ENCODE results near the gene P3H2.
A peak's percentile ranks its signal among the peaks of the same experiment; 100 is the strongest.

P3H2 gene

GRCh38 chr3:190009614-190010013 is 111.1 kb downstream of the P3H2 start:
- H3K27ac ChIP-seq (ENCODE audit: low read depth, low read length, severe bottlenecking): no peak overlapping the region
- H3K4me1 ChIP-seq (ENCODE audit: control insufficient read depth, insufficient read depth, low read length, poor library complexity, severe bottlenecking): peaks cover 47% of the 10 kb centered on the region
- no peaks in the 10 kb centered on the region for H3K36me3 ChIP-seq (ENCODE audit: control insufficient read depth, insufficient read depth, low read length)
- no peak overlapping the region for H3K4me3 ChIP-seq (ENCODE audit: extremely low read depth, insufficient read depth, low read length, poor library complexity, severe bottlenecking)
- no peaks in the 10 kb centered on the region for H3K9me3 ChIP-seq (ENCODE audit: control insufficient read depth, low read length)
- WGBS, 2 experiments (ENCODE audit: insufficient coverage in 2 of 2): no CpG with 5 or more reads among the region's 1 CpG

- no peak overlapping the region for H3K4me3 ChIP-seq (ENCODE audit: extremely low read depth, insufficient read depth, low read length, poor library complexity, severe bottlenecking)
- 90 to 100% methylated on average over 1 to 2 of the region's 2 CpGs for WGBS, 2 experiments (ENCODE audit: insufficient coverage in 2 of 2)
- no peaks in the 10 kb centered on the region for H3K9me3 ChIP-seq (ENCODE audit: control insufficient read depth, low read length)
- no peaks in the 10 kb centered on the region for H3K36me3 ChIP-seq (ENCODE audit: control insufficient read depth, insufficient read depth, low read length)
- peaks cover 44% of the 10 kb centered on the region for H3K4me1 ChIP-seq (ENCODE audit: control insufficient read depth, insufficient read depth, low read length, poor library complexity, severe bottlenecking)
- no peak overlapping the region for H3K27ac ChIP-seq (ENCODE audit: low read depth, low read length, severe bottlenecking)
Measured at GRCh38 chr3:190008432-190008831, 112.3 kb downstream of the P3H2 start.

GRCh38 chr3:190005343-190006113 is 115.2 kb downstream of the P3H2 start:
- Histone ChIP-seq H3K9me3 (ENCODE audit: control insufficient read depth, low read length) (no peaks in the 10 kb centered on the region), H3K27ac (ENCODE audit: low read depth, low read length, severe bottlenecking) (no peak overlapping the region), H3K4me3 (ENCODE audit: extremely low read depth, insufficient read depth, low read length, poor library complexity, severe bottlenecking) (no peak overlapping the region), H3K36me3 (ENCODE audit: control insufficient read depth, insufficient read depth, low read length) (no peaks in the 10 kb centered on the region), H3K4me1 (ENCODE audit: control insufficient read depth, insufficient read depth, low read length, poor library complexity, severe bottlenecking) (peaks cover 34% of the 10 kb centered on the region)
- WGBS, 2 experiments (ENCODE audit: insufficient coverage in 2 of 2): 67% methylated on average over 1 of the region's 4 CpGs; no CpG with 5 or more reads in 1 of the 2 experiments

- no peak overlapping the region for H3K4me3 ChIP-seq (ENCODE audit: extremely low read depth, insufficient read depth, low read length, poor library complexity, severe bottlenecking)
- H3K36me3 ChIP-seq (ENCODE audit: control insufficient read depth, insufficient read depth, low read length): no peaks in the 10 kb centered on the region
- H3K9me3 ChIP-seq (ENCODE audit: control insufficient read depth, low read length): no peaks in the 10 kb centered on the region
- H3K4me1 ChIP-seq (ENCODE audit: control insufficient read depth, insufficient read depth, low read length, poor library complexity, severe bottlenecking): peaks cover 37% of the 10 kb centered on the region
- 96 to 100% methylated on average over 4 of the region's 5 CpGs for WGBS, 2 experiments (ENCODE audit: insufficient coverage in 2 of 2)
- H3K27ac ChIP-seq (ENCODE audit: low read depth, low read length, severe bottlenecking): no peak overlapping the region
Measured at GRCh38 chr3:190004656-190005055, 116.0 kb downstream of the P3H2 start.

GRCh38 chr3:190003681-190004123 is 117.0 kb downstream of the P3H2 start:
- 69 to 77% methylated on average over 3 of the region's 3 CpGs for WGBS, 2 experiments (ENCODE audit: insufficient coverage in 2 of 2)

GRCh38 chr3:190003068-190003467 is 117.6 kb downstream of the P3H2 start:
- no peak overlapping the region for H3K4me3 ChIP-seq (ENCODE audit: extremely low read depth, insufficient read depth, low read length, poor library complexity, severe bottlenecking)
- H3K4me1 ChIP-seq (ENCODE audit: control insufficient read depth, insufficient read depth, low read length, poor library complexity, severe bottlenecking): peaks cover 37% of the 10 kb centered on the region
- H3K27ac ChIP-seq (ENCODE audit: low read depth, low read length, severe bottlenecking): peak overlapping the region; percentile 55
- H3K36me3 ChIP-seq (ENCODE audit: control insufficient read depth, insufficient read depth, low read length): no peaks in the 10 kb centered on the region
- H3K9me3 ChIP-seq (ENCODE audit: control insufficient read depth, low read length): no peaks in the 10 kb centered on the region
- no CpG with 5 or more reads among the region's 3 CpGs for WGBS, 2 experiments (ENCODE audit: insufficient coverage in 2 of 2)

More at GRCh38 chr3:190003681-190004123, 117.0 kb downstream of the P3H2 start:
- no peaks in the 10 kb centered on the region for H3K36me3 ChIP-seq (ENCODE audit: control insufficient read depth, insufficient read depth, low read length)
- H3K4me1 ChIP-seq (ENCODE audit: control insufficient read depth, insufficient read depth, low read length, poor library complexity, severe bottlenecking): peaks cover 40% of the 10 kb centered on the region
- H3K4me3 ChIP-seq (ENCODE audit: extremely low read depth, insufficient read depth, low read length, poor library complexity, severe bottlenecking): no peak overlapping the region
- peak overlapping the region; percentile 55 for H3K27ac ChIP-seq (ENCODE audit: low read depth, low read length, severe bottlenecking)
- H3K9me3 ChIP-seq (ENCODE audit: control insufficient read depth, low read length): no peaks in the 10 kb centered on the region

- no CpG with 5 or more reads among the region's 3 CpGs for WGBS, 2 experiments (ENCODE audit: insufficient coverage in 2 of 2)
- H3K4me1 ChIP-seq (ENCODE audit: control insufficient read depth, insufficient read depth, low read length, poor library complexity, severe bottlenecking): peaks cover 37% of the 10 kb centered on the region
- no peak overlapping the region for H3K4me3 ChIP-seq (ENCODE audit: extremely low read depth, insufficient read depth, low read length, poor library complexity, severe bottlenecking)
- no peaks in the 10 kb centered on the region for H3K36me3 ChIP-seq (ENCODE audit: control insufficient read depth, insufficient read depth, low read length)
- H3K27ac ChIP-seq (ENCODE audit: low read depth, low read length, severe bottlenecking): peak overlapping the region; percentile 60
- no peaks in the 10 kb centered on the region for H3K9me3 ChIP-seq (ENCODE audit: control insufficient read depth, low read length)
Measured at GRCh38 chr3:190001426-190001825, 119.3 kb downstream of the P3H2 start.

- no peaks in the 10 kb centered on the region for H3K36me3 ChIP-seq (ENCODE audit: control insufficient read depth, insufficient read depth, low read length)
- WGBS, 2 experiments (ENCODE audit: insufficient coverage in 2 of 2): 33 to 44% methylated on average over 2 to 3 of the region's 5 CpGs
- no peaks in the 10 kb centered on the region for H3K9me3 ChIP-seq (ENCODE audit: control insufficient read depth, low read length)
- H3K4me3 ChIP-seq (ENCODE audit: extremely low read depth, insufficient read depth, low read length, poor library complexity, severe bottlenecking): no peak overlapping the region
- peak overlapping the region; percentile 60 for H3K27ac ChIP-seq (ENCODE audit: low read depth, low read length, severe bottlenecking)
- peaks cover 37% of the 10 kb centered on the region for H3K4me1 ChIP-seq (ENCODE audit: control insufficient read depth, insufficient read depth, low read length, poor library complexity, severe bottlenecking)
Measured at GRCh38 chr3:190000861-190001196, 119.9 kb downstream of the P3H2 start.

GRCh38 chr3:190000187-190000860 is 120.4 kb downstream of the P3H2 start:
- H3K4me3 ChIP-seq (ENCODE audit: extremely low read depth, insufficient read depth, low read length, poor library complexity, severe bottlenecking): no peak overlapping the region
- peak overlapping the region; percentile 51 for H3K27ac ChIP-seq (ENCODE audit: low read depth, low read length, severe bottlenecking)
- peaks cover 40% of the 10 kb centered on the region for H3K4me1 ChIP-seq (ENCODE audit: control insufficient read depth, insufficient read depth, low read length, poor library complexity, severe bottlenecking)
- H3K9me3 ChIP-seq (ENCODE audit: control insufficient read depth, low read length): no peaks in the 10 kb centered on the region
- WGBS, 2 experiments (ENCODE audit: insufficient coverage in 2 of 2): 72 to 85% methylated on average over 2 of the region's 4 CpGs
- H3K36me3 ChIP-seq (ENCODE audit: control insufficient read depth, insufficient read depth, low read length): no peaks in the 10 kb centered on the region

GRCh38 chr3:189999718-190000117 is 121.0 kb downstream of the P3H2 start:
- 76 to 82% methylated on average over 3 to 4 of the region's 4 CpGs for WGBS, 2 experiments (ENCODE audit: insufficient coverage in 2 of 2)
- Histone ChIP-seq H3K27ac (ENCODE audit: low read depth, low read length, severe bottlenecking) (no peak overlapping the region), H3K4me1 (ENCODE audit: control insufficient read depth, insufficient read depth, low read length, poor library complexity, severe bottlenecking) (peaks cover 37% of the 10 kb centered on the region), H3K9me3 (ENCODE audit: control insufficient read depth, low read length) (no peaks in the 10 kb centered on the region), H3K36me3 (ENCODE audit: control insufficient read depth, insufficient read depth, low read length) (no peaks in the 10 kb centered on the region), H3K4me3 (ENCODE audit: extremely low read depth, insufficient read depth, low read length, poor library complexity, severe bottlenecking) (no peak overlapping the region)

- WGBS, 2 experiments (ENCODE audit: insufficient coverage in 2 of 2): no CpG with 5 or more reads among the region's 3 CpGs
- peaks cover 20% of the 10 kb centered on the region for H3K4me1 ChIP-seq (ENCODE audit: control insufficient read depth, insufficient read depth, low read length, poor library complexity, severe bottlenecking)
- H3K27ac ChIP-seq (ENCODE audit: low read depth, low read length, severe bottlenecking): no peak overlapping the region
- no peak overlapping the region for H3K4me3 ChIP-seq (ENCODE audit: extremely low read depth, insufficient read depth, low read length, poor library complexity, severe bottlenecking)
- H3K9me3 ChIP-seq (ENCODE audit: control insufficient read depth, low read length): no peaks in the 10 kb centered on the region
- no peaks in the 10 kb centered on the region for H3K36me3 ChIP-seq (ENCODE audit: control insufficient read depth, insufficient read depth, low read length)
Measured at GRCh38 chr3:189995129-189995528, 125.6 kb downstream of the P3H2 start.

All from mesodermal cell (in vitro differentiated cells).